Adrenal gland (tissue), 5 donors: ENCODE measurements around the gene RPP30.

ENCODE experiments used
- CTCF ChIP-seq, 6 experiments: fragments of 450-650 bp in 4 of 6; fragments of 200-600 bp in 2 of 6; sonication (generic) in 1 of 6; IDR thresholded peaks; 1 replicate in 5 of 6; 2 replicates in 1 of 6; pipeline versions ENCODE4 v1.5.1 to v1.8.0; 2016 to 2021; ENCODE audit warnings: antibody characterized with exemption in 6 of 6, mild to moderate bottlenecking in 2 of 6, moderate library complexity in 1 of 6
- POLR2A ChIP-seq, 2 donors: fragments of 450-650 bp; IDR thresholded peaks; one replicate each; pipeline ENCODE4 v1.6.1; 2017; ENCODE audit warnings: antibody characterized with exemption in 2 of 2, mild to moderate bottlenecking in 2 of 2, moderate library complexity in 1 of 2
- donor health status: DM: no; HTN: no; CAD: no.

- TF ChIP-seq POLR2A (IDR thresholded peaks at IDR 0.05): no peak
- TF ChIP-seq CTCF (IDR thresholded peaks at IDR 0.05): no peak
These were observed 64.0 kb downstream of the RPP30 start for GRCh38 chr10:90935581-90936275.
